D341Med (cell line): ENCODE data around the gene LMAN2L.

Source experiments
- DNase-seq: peaks from one replicate; pipeline ENCODE4 v3.0.0; 2012; ENCODE audit warnings: low spot score

The LMAN2L gene

GRCh38 chr2:96703021-96703751 lies 36.7 kb downstream of the LMAN2L start:
- DNase-seq = no peak

GRCh38 chr2:96702098-96702785 lies 37.6 kb downstream of the LMAN2L start:
- DNase-seq = no peak

GRCh38 chr2:96701636-96702035 lies 38.2 kb downstream of the LMAN2L start:
- DNase-seq = no peak

GRCh38 chr2:96700086-96700485 lies 39.8 kb downstream of the LMAN2L start:
- DNase-seq = no peak

- no peak for DNase-seq
These were observed 40.2 kb downstream of the LMAN2L start for GRCh38 chr2:96699621-96700020.

- no peak for DNase-seq
These were observed 40.8 kb downstream of the LMAN2L start for GRCh38 chr2:96699021-96699420.

- no peak for DNase-seq
These were observed 41.5 kb downstream of the LMAN2L start for GRCh38 chr2:96698221-96698861.

GRCh38 chr2:96697476-96697875 lies 42.4 kb downstream of the LMAN2L start:
- DNase-seq = no peak

- no peak for DNase-seq
These were observed 44.3 kb downstream of the LMAN2L start for GRCh38 chr2:96695602-96696001.

GRCh38 chr2:96694816-96695455 lies 44.9 kb downstream of the LMAN2L start:
- no peak for DNase-seq

- DNase-seq = no peak
These were observed 45.6 kb downstream of the LMAN2L start for GRCh38 chr2:96694279-96694678.

GRCh38 chr2:96693286-96694200 lies 46.3 kb downstream of the LMAN2L start:
- DNase-seq = peak; percentile 38

- peak; percentile 12 for DNase-seq
These were observed 47.5 kb downstream of the LMAN2L start for GRCh38 chr2:96692094-96692971.

- no peak for DNase-seq
These were observed 48.7 kb downstream of the LMAN2L start for GRCh38 chr2:96691022-96691612.

- DNase-seq = no peak
These were observed 49.4 kb downstream of the LMAN2L start for GRCh38 chr2:96690306-96691021.

GRCh38 chr2:96689431-96689991 lies 50.4 kb downstream of the LMAN2L start:
- no peak for DNase-seq

GRCh38 chr2:96688649-96689430 lies 51.0 kb downstream of the LMAN2L start:
- DNase-seq = no peak
